Stimulated activated CD8-positive, alpha-beta memory T cell treated with anti-CD3 and anti-CD28 coated beads, Interleukin-15, amount 100 ng/mL, for 48 hours (primary cell): Measurements from ENCODE around the gene SAFB2.
A peak's percentile ranks its signal among the peaks of the same experiment; 100 is the strongest.

Experiments used
- DNase-seq, 2 donors: peaks; one replicate each; pipeline ENCODE4 v3.0.0-alpha.2; 2020; ENCODE audit warnings: low read depth in 2 of 2

Gene SAFB2

DNA sequence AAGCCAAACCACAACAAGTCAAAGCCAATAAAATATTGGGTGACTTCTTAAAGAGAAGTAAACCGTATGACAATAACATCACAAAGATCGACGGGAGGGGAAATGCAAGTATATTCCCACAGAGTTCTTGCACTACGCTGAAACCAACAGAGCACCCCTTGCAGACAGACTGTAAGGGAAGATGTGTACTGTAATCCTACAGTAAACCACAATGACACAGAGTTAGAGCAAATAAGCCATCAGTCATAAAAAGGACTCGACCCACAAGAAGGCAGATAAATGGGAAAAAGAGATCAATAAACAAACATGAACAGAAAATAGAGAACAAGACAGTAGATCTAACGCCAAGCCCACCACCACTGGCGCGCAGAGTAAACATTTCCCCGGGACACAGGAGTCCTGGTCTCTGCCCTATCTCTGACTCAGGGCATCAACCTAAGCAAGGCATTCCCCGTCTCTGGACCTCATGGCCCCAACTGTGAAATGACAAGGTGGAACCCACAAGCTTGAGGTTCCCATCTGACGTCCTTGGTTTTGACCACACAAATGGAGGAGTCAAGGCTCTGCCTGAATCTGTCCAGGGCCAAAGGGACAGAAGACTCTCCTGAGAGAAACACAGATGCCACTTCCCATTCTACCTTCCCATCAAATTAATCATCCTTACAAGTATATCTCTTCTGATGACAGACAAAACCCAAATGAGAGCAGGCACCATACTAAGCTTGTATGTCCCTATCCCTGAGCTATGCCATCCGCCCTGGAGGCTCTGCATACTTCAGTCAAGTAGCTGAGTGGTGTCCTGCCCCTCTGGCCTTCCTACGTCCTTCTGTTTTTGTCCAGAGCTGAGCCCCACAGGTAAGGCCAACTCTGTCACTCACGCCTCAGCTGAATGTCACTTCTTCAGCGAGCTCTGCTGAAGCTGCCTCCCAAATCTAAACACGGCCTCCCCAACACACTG is 15.0 kb downstream of the SAFB2 start:
- DNase-seq = no peak

DNA sequence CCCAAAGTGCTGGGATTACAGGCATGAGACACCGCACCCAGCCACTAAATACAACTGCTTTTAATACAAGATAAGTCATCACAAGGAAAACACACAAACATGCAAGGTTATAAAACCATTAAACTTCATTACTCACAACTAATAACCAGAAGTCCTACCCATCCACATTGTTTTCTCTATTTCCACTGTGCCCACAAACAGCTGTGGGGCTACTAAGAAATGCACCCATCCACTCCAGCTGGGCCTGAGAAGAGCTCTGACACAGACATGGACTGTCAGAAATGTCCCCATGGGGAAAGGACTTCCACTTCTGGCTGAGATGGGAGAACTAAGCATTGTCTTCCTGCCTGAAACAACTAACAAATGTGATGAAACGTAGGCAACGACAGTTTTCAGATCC is 17.2 kb downstream of the SAFB2 start:
- DNase-seq = no peak

DNA sequence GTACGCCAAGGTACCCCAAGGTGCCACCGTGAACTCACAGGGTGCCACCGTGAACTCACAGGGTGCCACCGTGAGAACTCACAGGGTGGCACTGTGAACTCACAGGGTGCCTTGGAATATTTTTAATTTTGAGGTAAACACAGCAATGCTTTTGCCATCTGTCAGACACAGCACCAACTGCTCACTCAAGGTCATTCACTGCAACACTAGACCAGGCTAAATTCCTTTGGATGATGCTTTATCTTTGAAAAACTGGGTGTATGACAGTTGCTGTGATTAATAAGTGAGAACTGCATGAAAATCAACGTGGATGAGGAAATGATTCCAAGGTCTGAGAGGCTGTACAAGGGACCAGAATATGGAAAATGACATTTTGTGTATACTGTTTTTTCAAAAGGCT is 18.9 kb downstream of the SAFB2 start:
- DNase-seq = no peak

DNA sequence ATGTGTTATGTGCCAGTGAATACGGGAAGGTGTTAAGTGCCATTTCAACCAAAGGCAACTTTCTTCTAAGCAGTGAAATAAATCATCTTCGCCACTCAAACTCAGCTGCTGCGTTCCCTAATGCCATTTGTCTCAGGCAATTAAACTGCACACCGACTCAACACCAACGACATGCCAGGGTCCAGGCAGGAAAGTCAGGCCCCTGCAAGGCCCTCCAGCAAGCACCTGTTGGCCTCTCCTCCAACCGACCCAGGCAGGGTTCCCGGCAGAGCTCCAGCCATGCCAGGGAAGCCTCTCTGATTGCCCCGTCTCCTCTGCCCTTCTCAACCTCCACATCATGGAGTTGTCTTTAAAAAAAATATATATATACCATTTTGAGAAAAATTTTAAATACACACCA is 21.8 kb downstream of the SAFB2 start:
- DNase-seq = no peak

DNA sequence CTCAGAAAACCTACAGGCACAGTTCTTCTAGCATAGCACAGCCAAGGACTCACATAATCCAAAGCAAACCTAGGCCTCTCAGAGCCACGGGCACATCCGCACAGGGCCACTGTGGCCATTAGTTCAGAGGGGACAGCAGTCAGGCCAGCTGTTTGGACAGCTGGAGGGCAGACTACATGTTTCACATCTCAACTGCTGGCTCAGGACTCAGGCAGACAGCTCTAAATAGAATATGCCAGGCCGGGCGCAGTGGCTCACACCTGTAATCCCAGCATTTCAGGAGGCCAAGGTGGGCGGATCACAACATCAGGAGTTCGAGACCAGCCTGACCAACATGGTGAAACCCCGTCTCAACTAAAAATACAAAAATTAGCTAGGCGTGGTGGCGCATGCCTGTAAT is 26.8 kb downstream of the SAFB2 start:
- DNase-seq = no peak

DNA sequence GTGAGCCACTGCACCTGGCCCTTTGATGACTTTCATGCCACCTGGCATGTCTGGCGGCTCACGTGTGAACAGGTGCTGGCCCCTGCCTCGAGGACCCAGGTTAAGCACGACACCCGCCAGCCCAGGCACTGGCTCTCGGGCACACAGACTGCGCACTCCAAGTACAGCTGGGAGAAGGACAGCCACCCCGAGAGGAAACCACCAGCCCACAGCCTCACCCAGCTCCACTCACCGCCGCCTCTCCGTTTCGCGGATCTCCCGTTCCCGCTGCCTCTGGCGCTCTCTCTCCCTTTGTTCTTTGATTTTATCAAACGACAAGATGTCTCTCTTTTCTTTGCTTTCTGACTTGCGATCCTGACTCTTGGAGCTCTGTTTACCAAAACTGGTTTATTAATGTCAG is 27.4 kb downstream of the SAFB2 start:
- DNase-seq = no peak

DNA sequence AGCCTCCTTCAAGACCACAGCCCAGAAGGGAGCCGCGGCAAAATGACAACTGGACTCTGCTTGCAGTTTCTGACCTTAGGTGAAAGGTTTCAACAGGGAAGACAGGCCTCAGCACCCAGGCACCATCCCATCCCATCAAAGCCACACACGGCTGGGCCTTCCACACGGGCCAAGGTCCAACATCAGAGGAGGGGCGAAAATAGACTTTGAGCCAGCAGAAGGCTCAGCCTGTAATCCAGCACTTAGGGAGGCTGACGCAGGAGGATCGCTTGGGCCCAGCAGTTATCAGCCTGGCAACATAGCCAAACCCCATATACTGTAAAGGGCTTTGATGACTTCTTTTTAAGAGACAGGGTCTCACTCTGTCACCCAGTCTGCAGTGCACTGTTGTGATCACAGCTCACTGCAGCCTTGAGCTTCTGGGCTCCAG is 28.0 kb downstream of the SAFB2 start:
- DNase-seq = no peak

DNA sequence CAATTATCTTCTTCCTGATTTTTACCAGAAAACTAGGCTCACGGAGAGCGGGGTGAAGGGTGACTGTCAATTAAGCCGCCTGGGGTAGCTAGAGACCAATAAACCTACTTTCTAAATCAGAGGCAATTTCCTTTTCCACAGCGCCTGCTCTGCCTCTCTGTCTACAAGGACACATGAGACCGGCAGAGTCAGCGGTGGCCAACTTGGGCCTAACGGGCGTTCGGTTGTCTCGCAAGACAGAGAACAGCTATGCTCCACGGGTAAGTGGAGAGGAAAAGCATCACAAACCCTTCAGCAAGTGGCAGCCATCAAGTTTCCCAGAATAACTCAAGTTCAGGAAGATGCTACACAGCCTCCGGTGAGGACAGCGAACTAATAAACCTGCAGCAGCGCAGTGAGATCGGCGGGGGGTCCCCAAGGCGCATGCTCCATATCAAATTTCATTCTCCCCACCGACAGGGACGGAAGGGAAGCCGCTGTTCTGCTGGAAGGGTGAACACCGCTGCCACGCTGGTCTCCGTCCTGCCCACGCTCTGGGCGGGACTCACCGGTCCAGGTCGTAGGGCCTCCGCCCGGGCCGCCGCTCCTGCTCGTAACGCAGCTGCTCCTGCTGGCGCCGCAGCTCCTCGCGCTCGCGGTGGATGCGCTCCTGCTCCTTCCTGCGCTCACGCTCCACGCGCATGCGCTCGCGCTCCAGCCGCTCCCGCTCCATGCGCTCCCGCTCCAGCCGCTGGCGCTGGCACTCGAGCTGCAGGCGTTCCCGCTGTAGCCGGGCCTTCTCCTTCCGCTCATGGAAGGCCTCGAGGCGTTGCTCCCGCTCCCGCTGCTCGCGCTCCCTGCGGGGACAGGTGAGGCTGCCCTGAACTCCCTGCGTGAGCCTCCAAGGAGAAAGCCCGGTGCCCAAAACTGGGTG is 29.0 kb downstream of the SAFB2 start:
- no peak for DNase-seq

DNA sequence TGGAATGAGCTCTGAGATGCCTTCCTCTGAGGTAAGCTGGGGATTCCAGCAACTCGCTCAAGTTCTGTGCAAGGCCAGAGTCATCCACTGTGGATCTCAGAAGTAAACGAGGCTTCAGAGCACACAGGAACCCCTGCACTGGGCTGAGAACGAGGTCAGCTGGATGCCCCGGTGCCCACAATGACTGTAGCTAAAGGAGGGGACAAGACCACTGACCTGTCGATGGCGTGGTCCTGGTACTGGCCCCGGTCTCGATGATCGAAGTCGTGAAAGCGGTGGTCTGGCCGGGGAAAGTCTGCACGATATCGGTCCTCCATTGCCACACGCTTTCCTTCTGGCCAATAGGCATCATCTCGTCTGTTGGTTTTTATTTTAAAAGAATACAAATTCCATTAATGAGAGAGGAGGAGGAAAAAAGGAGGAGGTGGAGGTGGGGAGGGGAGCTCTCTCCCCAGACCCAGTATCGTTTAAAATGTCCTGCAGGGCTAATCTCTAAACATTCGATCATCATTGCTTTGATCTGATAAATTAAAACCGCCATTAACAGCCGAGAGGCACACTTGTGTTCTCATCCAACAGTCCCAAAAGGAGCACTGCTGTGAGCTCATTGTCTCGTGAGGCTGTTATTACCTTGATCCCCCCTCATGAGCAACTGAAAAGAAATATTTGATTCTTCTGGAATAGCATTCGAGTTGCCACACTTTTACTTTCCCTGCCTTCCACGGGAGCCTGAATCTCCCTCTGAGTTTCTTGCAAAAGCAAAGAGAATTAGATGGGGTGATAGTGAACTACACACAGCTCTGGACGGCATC is 29.8 kb downstream of the SAFB2 start:
- no peak for DNase-seq

DNA sequence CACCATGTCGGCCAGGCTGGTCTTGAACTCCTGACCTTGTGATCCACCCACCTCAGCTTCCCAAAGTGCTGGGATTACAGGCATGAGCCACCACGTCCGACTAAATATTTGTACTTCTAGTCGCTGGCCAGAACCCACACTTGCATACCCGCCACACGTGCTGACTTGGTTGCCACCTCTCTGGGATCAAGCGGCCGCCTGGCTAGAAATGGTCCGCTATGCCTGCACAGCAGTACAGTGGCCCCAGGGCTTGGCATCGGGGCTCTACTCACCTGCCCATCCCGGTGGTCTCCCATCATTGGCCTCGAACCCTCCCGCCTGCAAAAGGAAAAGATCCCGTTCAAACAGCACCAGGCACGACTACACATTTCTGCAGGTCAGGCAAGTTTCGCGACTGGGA is 31.1 kb downstream of the SAFB2 start:
- DNase-seq = no peak

DNA sequence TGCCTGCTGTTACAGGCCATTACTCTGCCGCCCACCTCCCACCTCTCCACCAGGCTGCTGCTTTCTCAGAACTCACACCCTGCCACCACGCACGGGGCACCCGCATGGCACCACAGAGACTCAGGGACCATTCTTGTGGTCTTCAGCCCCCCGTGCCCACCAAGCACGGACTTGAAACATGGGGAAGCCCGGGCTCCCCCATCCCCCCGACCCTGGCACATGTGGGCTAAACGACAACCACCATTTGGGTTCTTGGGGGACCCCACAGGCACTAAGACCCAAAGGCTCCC is 31.8 kb downstream of the SAFB2 start:
- no peak for DNase-seq

DNA sequence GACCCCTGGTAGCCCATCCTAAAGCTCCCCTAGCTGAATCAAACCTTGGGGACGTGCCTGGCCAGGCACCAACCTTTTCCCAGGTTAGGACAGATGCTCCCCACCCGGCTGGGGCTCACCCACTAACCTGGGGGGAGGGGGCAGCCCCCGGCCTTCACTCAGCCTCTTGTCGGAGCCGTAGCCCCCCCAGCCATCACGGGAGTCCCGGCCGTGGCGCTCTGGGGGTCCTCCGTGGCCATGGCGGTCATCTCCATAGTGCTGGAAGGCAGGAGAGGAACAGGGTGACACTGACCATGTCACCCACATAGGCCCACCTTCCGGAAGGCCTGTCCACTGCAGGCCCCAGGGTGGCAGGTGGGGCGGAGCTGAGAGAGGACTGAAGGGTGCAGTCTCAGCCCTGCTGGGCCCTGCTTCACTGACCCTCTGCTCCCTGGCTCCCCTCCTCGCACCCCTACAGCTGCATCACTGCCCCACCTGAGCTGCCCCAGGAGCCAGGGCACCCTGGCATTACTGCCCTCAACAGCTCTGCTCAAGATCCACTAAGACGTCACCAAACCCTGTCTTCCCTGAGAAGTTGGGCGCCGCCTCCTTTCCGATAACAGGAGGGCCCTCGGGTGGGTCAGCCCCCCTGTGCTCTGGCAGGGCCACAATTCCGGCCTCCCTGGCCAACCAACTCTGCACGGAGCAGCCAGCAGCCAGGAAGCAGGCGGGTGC is 32.3 kb downstream of the SAFB2 start:
- no peak for DNase-seq

DNA sequence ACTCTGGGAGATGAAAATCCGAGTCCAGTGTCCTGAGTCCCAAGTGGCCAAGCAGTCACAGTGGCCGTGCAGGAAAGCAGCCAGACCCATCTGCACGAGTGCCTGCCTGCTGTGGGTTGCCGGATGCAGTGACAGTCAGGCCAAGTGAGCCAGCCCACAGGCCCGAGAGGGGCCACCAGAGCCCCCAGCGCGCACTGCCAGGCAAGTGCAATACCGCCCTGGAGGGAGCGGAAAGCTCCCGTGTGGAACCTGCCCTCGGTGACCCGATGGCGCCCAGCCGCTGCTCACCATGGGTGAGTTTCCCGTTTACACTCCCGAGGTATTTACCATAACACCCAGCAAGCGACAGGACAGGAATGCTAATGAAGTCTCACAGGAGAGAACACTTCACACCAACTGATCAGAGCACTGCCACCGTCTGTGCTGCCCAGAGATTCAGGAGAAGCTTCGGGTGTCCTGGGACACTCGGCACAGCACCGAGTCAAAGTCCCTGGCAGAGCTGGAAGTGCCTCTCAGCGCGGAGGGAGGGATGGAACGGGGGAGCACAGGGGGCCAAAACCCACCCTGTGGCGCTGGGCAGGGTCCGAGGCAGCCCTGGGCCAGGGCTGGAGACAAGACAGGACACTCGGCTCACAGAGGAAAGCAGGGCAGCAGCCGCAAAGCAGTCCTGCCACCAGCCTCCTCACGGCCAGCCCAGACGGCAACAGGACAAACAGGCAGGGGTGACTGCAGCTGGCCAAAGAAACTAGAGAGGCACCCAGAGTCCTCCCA is 33.5 kb downstream of the SAFB2 start:
- no peak for DNase-seq

DNA sequence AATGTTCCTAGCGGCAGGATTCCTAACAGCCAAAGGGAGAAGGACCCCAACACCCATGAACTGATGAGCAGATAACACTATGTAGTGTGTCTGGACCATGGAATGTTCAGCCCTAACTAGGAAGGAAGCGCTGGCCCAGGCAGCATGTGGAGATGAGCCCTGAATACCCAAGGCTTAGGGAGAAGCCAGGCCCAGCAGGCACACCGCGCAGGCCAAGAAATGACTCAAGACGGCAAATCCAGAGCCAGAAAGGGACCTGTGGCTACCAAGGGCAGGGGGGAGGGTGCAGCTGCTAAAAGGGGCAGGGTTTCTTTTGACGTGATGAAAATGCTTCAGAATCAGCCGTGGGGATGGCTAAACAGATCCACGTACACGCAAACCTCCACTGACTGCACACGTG is 34.1 kb downstream of the SAFB2 start:
- no peak for DNase-seq

DNA sequence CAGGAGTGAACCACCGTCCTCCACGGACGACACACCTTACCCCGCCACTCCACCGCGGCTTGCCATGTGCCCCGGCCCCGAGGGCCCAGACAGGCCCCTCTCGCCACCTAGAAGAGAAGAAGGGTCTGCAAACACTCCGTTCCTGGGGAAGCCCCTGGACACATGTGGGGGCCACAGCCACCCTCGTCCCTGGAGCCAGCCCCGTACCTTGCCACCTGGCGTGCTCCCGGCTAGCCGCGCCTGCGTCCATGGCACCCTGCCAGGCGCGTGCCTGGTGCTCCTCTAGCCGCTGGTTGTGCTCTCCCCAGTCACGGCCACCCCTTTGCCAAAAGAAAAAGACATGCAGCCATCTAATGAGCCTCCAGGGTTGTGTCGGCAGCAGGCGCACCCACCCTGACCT is 34.9 kb downstream of the SAFB2 start:
- DNase-seq = no peak

DNA sequence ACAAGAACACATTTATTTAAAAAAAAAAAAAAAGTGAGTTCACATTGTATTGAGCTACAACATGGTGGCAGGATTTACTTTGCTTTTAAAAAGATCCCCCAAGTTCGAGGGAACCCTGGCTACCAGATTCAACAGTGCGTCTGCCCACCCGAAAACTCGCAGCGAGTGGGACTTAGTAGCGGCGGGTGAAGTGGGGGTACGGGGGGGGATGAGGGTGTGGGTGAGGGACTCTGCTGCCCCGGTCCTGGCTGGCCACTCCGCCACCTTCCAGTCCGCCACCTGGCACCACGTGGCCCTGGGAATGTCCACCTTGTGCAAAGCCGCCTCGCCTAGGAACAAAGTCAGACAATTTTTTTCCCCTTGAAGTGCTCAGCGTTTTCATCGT is 35.5 kb downstream of the SAFB2 start:
- DNase-seq = no peak

DNA sequence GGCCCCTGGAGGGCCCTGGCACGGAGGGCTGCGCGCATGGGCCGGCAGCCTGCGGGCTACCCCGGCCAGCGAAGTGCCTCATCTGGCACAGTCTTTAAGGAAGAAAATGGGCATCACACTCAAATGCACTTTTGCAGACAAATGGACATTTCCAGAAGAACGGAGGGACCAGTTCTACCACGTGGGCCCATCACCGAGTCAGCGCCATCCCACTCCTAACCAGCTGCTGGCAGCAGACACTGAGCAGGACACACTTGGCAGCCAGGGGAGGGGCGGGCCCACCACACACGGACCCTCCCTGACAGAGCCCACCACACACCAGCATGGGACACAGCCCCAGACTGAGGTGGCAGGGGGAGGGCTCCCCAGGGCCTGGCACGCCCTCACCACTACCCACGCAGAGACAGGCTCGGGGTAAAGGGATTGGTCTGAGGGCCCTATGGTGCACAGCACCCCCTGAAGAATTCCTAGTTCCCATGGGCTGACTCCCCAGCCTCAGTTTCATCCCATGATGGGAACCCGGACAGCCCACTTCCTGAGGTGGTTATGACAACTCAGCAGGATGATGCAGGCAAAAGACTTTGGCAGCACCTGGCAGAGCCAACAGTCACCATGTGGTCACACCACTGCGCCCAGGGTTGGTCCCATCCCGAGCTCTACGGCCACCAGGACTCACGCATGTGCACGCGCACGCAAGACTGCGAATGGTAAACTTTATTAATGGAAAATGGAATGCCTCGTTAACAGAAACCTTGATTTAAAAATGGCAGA is 36.1 kb downstream of the SAFB2 start:
- DNase-seq = no peak

DNA sequence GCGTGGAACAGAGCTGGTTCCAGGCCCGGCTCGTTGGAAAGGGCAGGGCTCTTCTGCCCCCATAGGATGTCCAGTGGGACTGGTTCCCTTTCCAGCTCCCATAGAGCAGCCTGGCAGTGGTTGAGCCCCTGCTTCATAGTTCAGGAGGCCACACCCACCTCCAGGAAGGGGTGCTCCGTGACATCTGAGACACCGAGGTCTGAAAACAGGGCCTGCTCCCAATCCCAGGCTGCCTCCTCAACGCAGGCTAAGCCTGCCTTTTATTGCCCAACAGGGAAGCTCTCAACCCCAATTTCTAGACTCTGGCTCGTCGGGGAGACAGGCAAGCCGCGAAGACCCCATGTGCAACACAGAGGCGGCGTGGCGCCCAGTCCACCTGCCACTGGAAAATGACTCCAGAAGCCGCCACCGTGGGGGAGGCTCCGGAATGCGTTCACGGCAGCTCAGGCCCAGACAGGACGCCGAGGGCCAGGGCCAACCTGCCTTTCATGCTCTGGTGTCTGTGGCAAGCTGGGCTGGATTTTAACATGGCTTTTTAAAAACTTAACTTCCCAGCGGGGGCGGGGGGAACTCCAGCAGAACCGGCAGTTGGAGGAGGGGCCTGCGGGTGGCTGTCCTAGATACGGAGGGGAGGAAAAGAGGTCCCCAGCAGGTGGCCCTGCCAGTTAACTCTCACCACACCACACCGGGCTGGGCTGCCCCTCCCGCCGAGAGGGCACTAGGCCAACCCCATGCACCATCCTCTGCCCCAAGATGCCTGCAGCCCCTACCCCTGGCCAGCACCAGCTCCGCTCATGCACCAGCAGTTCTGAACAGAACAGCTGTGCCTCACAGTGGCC is 36.9 kb downstream of the SAFB2 start:
- peak; percentile 8 to 40 for DNase-seq

DNA sequence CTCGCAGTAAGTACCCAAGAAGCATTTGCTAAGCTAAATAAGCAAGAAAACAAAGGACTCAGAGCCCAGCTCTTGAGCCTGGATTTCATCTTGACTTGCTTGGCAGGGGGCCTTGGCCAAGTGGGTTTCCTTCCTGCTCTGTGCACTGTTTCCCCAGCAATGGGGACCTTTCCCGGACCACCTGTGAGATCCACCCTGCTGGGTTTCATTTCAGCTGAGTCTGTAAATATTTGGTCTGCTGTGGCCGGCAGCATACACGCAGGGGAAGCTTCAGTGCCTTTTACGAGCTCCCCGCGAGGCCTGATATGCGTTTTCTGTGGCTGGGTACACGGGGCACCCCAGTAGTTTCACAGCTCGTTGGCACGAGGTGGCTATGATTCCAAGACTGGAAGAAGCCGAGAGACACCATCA is 42.4 kb downstream of the SAFB2 start:
- DNase-seq = no peak
